ENCODE data around the gene REL.
"Not testable (repeated sequence)": the region's sequence is repeated elsewhere in the genome, so short reads cannot be mapped to it uniquely, and the experiment has no call there.

Gene REL

DNA sequence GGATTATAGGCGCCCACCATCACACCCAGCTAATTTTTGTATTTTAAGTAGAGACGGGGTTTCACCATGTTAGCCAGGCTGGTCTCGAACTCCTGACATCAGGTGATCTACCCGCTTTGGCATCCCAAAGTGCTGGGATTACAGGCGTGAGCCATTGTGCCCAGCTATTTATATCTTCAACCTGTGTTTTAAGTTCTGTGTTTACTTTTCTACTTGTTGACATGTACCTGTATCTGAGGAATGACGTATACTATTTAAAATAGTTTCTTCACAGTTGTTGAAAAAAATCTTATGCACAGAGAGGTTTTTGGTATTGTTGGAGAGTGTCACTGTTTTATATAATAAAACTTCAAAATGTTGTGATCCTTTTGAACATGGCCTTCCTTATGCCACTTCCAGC, 19.9 kb downstream of the REL start:
- H3K9me3 ChIP-seq (ENCODE audit: control insufficient read depth in 5 of 5, low read length in 5 of 5); H3K9ac ChIP-seq (ENCODE audit: low read length in 5 of 5): not testable (repeated sequence)
- H3K36me3 ChIP-seq (ENCODE audit: control insufficient read depth in 5 of 5, insufficient read depth in 5 of 5, low read length in 5 of 5) = peaks cover 18 to 57% (median 37%) of the 10 kb centered on the region in 5 donors

GRCh38 chr2:60905867-60906266, 24.5 kb downstream of the REL start:
- not testable (repeated sequence) for H3K4me1 ChIP-seq (ENCODE audit: control insufficient read depth in 5 of 5, insufficient read depth in 5 of 5, low read length in 5 of 5); H3K27ac ChIP-seq (ENCODE audit: low read depth, low read length); H3K9me3 ChIP-seq (ENCODE audit: control insufficient read depth in 5 of 5, low read length in 5 of 5); H3K27me3 ChIP-seq (ENCODE audit: control insufficient read depth in 5 of 5, insufficient read depth in 4 of 5, low read length in 5 of 5); H3K9ac ChIP-seq (ENCODE audit: low read length in 5 of 5); H3K4me3 ChIP-seq (ENCODE audit: low read depth in 1 of 5, low read length in 5 of 5)
- peaks cover 13 to 46% (median 17%) of the 10 kb centered on the region in 5 donors for H3K36me3 ChIP-seq (ENCODE audit: control insufficient read depth in 5 of 5, insufficient read depth in 5 of 5, low read length in 5 of 5)

More for the DNA sequence above, 19.9 kb downstream of the REL start:
- not testable (repeated sequence) for H3K27me3 ChIP-seq (ENCODE audit: control insufficient read depth in 5 of 5, insufficient read depth in 4 of 5, low read length in 5 of 5); H3K4me1 ChIP-seq (ENCODE audit: control insufficient read depth in 5 of 5, insufficient read depth in 5 of 5, low read length in 5 of 5); H3K27ac ChIP-seq (ENCODE audit: low read depth, low read length); H3K4me3 ChIP-seq (ENCODE audit: low read depth in 1 of 5, low read length in 5 of 5)

- Histone ChIP-seq H3K27me3 (ENCODE audit: control insufficient read depth in 5 of 5, insufficient read depth in 4 of 5, low read length in 5 of 5) (no peaks in the 10 kb centered on the region), H3K4me3 (ENCODE audit: low read depth in 1 of 5, low read length in 5 of 5) (no peak overlapping the region), H3K36me3 (ENCODE audit: control insufficient read depth in 5 of 5, insufficient read depth in 5 of 5, low read length in 5 of 5) (peaks cover 12 to 41% (median 16%) of the 10 kb centered on the region in 5 donors), H3K9me3 (ENCODE audit: control insufficient read depth in 5 of 5, low read length in 5 of 5) (no peaks in the 10 kb centered on the region), H3K27ac (ENCODE audit: low read depth, low read length) (no peak overlapping the region), H3K9ac (ENCODE audit: low read length in 5 of 5) (no peak overlapping the region), H3K4me1 (ENCODE audit: control insufficient read depth in 5 of 5, insufficient read depth in 5 of 5, low read length in 5 of 5) (no peaks in the 10 kb centered on the region)
Observed at GRCh38 chr2:60906395-60906794, 25.0 kb downstream of the REL start.

DNA sequence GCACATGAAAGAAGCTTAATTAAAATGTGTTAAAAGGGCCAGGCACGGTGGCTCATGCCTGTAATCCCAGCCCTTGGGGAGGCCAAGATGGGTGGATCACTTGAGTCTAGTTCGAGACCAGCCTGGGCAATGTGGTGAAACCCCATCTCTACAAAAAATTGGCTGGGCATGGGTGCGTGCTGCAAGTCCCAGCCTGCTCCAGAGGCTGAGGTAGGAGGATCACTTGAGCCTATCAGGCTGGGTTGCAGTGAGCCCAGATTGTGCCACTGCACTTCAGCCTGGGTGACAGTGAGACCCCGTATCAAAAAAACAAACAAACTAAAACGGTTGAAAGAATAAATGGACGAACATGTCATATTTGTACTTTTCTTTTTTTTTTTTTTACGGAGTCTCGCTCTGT, 26.0 kb downstream of the REL start:
- no peaks in the 10 kb centered on the region for H3K4me1 ChIP-seq (ENCODE audit: control insufficient read depth in 5 of 5, insufficient read depth in 5 of 5, low read length in 5 of 5)
- H3K27me3 ChIP-seq (ENCODE audit: control insufficient read depth in 5 of 5, insufficient read depth in 4 of 5, low read length in 5 of 5) = no peaks in the 10 kb centered on the region
- H3K27ac ChIP-seq (ENCODE audit: low read depth, low read length) = no peak overlapping the region
- H3K9me3 ChIP-seq (ENCODE audit: control insufficient read depth in 5 of 5, low read length in 5 of 5) = no peaks in the 10 kb centered on the region
- H3K36me3 ChIP-seq (ENCODE audit: control insufficient read depth in 5 of 5, insufficient read depth in 5 of 5, low read length in 5 of 5) = peaks cover 6 to 35% (median 12%) of the 10 kb centered on the region in 5 donors
- H3K9ac ChIP-seq (ENCODE audit: low read length in 5 of 5) = no peak overlapping the region
- H3K4me3 ChIP-seq (ENCODE audit: low read depth in 1 of 5, low read length in 5 of 5) = no peak overlapping the region

- H3K27ac ChIP-seq (ENCODE audit: low read depth, low read length) = no peak overlapping the region
- peaks cover 18 to 37% (median 25%) of the 10 kb centered on the region in 5 donors for H3K36me3 ChIP-seq (ENCODE audit: control insufficient read depth in 5 of 5, insufficient read depth in 5 of 5, low read length in 5 of 5)
- H3K4me3 ChIP-seq (ENCODE audit: low read depth in 1 of 5, low read length in 5 of 5) = no peak overlapping the region
- H3K4me1 ChIP-seq (ENCODE audit: control insufficient read depth in 5 of 5, insufficient read depth in 5 of 5, low read length in 5 of 5) = peaks cover 0 to 4% (median 2%) of the 10 kb centered on the region in 5 donors
- H3K9ac ChIP-seq (ENCODE audit: low read length in 5 of 5) = no peak overlapping the region
- no peaks in the 10 kb centered on the region for H3K27me3 ChIP-seq (ENCODE audit: control insufficient read depth in 5 of 5, insufficient read depth in 4 of 5, low read length in 5 of 5)
- no peaks in the 10 kb centered on the region for H3K9me3 ChIP-seq (ENCODE audit: control insufficient read depth in 5 of 5, low read length in 5 of 5)
Observed at GRCh38 chr2:60925994-60926740, 44.8 kb downstream of the REL start.

DNA sequence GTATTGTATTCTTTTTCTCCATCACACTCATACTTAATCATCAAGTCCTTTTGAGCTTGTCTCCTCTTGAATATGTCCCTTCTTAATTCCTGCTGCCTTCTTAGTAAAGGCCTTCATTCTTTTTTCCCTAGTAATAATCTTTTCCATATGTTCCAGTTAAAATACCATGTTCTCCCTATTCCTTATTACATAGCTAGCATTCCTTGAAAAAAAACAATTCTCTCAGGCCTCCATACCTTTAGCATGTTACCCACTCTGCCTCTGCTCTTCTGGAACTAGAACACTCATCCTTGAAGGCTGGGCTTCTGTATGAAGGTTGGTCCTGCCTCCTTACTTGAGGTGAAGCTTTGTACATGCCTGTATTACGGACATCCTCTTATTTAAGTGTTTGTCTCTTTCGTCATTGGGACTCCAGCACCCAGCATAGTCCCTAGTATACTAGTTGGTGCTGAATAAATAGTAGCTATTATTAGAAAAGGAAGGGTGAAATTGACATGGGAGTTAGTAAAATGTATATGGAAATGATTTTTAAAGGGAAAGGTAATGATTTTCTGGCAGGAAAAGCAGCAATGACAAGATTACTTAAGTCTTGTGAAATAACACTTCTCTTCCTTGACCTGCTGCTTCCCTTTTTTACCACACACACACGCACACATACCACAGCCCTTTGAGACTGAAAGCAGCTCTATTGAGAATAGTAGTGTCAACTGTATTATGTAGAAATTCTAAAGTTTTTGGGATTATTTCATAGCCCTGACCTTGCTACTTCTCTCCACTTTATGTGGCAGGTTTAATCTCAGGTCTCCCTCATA, 45.6 kb downstream of the REL start:
- Histone ChIP-seq H3K36me3 (ENCODE audit: control insufficient read depth in 5 of 5, insufficient read depth in 5 of 5, low read length in 5 of 5) (peaks cover 15 to 35% (median 21%) of the 10 kb centered on the region in 5 donors), H3K9ac (ENCODE audit: low read length in 5 of 5) (no peak overlapping the region), H3K27ac (ENCODE audit: low read depth, low read length) (no peak overlapping the region), H3K27me3 (ENCODE audit: control insufficient read depth in 5 of 5, insufficient read depth in 4 of 5, low read length in 5 of 5) (no peaks in the 10 kb centered on the region), H3K4me3 (ENCODE audit: low read depth in 1 of 5, low read length in 5 of 5) (no peak overlapping the region), H3K9me3 (ENCODE audit: control insufficient read depth in 5 of 5, low read length in 5 of 5) (no peaks in the 10 kb centered on the region), H3K4me1 (ENCODE audit: control insufficient read depth in 5 of 5, insufficient read depth in 5 of 5, low read length in 5 of 5) (peaks cover 0 to 4% (median 2%) of the 10 kb centered on the region in 5 donors)

DNA sequence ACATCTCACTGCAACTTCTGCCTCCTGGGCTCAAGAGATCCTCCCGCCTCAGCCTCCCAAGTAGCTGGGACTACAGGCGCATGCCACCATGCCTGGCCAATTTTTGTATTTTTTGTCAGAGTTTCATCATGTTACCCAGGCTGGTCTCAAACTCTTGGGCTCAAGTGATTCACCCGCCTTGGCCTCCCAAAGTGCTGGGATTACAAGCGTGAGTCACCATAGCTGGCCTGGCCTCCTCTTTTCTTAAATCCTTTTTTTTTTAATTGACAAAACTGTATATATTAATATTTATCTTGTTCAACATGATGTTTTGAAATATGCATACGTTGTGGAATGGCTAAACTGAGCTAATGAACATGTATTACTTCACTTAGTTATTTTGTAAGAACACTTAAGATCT, 50.7 kb downstream of the REL start:
- not testable (repeated sequence) for H3K27me3 ChIP-seq (ENCODE audit: control insufficient read depth in 5 of 5, insufficient read depth in 4 of 5, low read length in 5 of 5); H3K9me3 ChIP-seq (ENCODE audit: control insufficient read depth in 5 of 5, low read length in 5 of 5); H3K27ac ChIP-seq (ENCODE audit: low read depth, low read length); H3K4me3 ChIP-seq (ENCODE audit: low read depth in 1 of 5, low read length in 5 of 5); H3K9ac ChIP-seq (ENCODE audit: low read length in 5 of 5)
- peaks cover 0 to 14% (median 4%) of the 10 kb centered on the region in 5 donors for H3K36me3 ChIP-seq (ENCODE audit: control insufficient read depth in 5 of 5, insufficient read depth in 5 of 5, low read length in 5 of 5)
- peaks cover 0 to 17% (median 8%) of the 10 kb centered on the region in 5 donors for H3K4me1 ChIP-seq (ENCODE audit: control insufficient read depth in 5 of 5, insufficient read depth in 5 of 5, low read length in 5 of 5)

- H3K4me3 ChIP-seq (ENCODE audit: low read depth in 1 of 5, low read length in 5 of 5) = no peak overlapping the region
- H3K9ac ChIP-seq (ENCODE audit: low read length in 5 of 5) = no peak overlapping the region
- no peak overlapping the region for H3K27ac ChIP-seq (ENCODE audit: low read depth, low read length)
- peaks cover 0 to 14% (median 5%) of the 10 kb centered on the region in 5 donors for H3K4me1 ChIP-seq (ENCODE audit: control insufficient read depth in 5 of 5, insufficient read depth in 5 of 5, low read length in 5 of 5)
- H3K27me3 ChIP-seq (ENCODE audit: control insufficient read depth in 5 of 5, insufficient read depth in 4 of 5, low read length in 5 of 5) = no peaks in the 10 kb centered on the region
- H3K9me3 ChIP-seq (ENCODE audit: control insufficient read depth in 5 of 5, low read length in 5 of 5) = no peaks in the 10 kb centered on the region
- H3K36me3 ChIP-seq (ENCODE audit: control insufficient read depth in 5 of 5, insufficient read depth in 5 of 5, low read length in 5 of 5) = peaks cover 0 to 12% (median under 1%) of the 10 kb centered on the region in 5 donors
Observed at GRCh38 chr2:60932954-60933353, 51.6 kb downstream of the REL start.

GRCh38 chr2:60934165-60934722, 52.9 kb downstream of the REL start:
- Histone ChIP-seq H3K9ac (ENCODE audit: low read length in 5 of 5) (peak overlapping the region in 2 of 5 donors; percentile 2 to 51), H3K4me1 (ENCODE audit: control insufficient read depth in 5 of 5, insufficient read depth in 5 of 5, low read length in 5 of 5) (peaks cover 0 to 14% (median 5%) of the 10 kb centered on the region in 5 donors), H3K4me3 (ENCODE audit: low read depth in 1 of 5, low read length in 5 of 5) (peak overlapping the region in 2 of 5 donors; percentile 2 to 45), H3K36me3 (ENCODE audit: control insufficient read depth in 5 of 5, insufficient read depth in 5 of 5, low read length in 5 of 5) (peaks cover 0 to 12% (median 2%) of the 10 kb centered on the region in 5 donors), H3K9me3 (ENCODE audit: control insufficient read depth in 5 of 5, low read length in 5 of 5) (no peaks in the 10 kb centered on the region), H3K27ac (ENCODE audit: low read depth, low read length) (no peak overlapping the region), H3K27me3 (ENCODE audit: control insufficient read depth in 5 of 5, insufficient read depth in 4 of 5, low read length in 5 of 5) (no peaks in the 10 kb centered on the region)

- no peaks in the 10 kb centered on the region for H3K9me3 ChIP-seq (ENCODE audit: control insufficient read depth in 5 of 5, low read length in 5 of 5)
- peaks cover 0 to 11% (median 4%) of the 10 kb centered on the region in 5 donors for H3K36me3 ChIP-seq (ENCODE audit: control insufficient read depth in 5 of 5, insufficient read depth in 5 of 5, low read length in 5 of 5)
- no peak overlapping the region for H3K9ac ChIP-seq (ENCODE audit: low read length in 5 of 5)
- no peak overlapping the region for H3K27ac ChIP-seq (ENCODE audit: low read depth, low read length)
- H3K4me3 ChIP-seq (ENCODE audit: low read depth in 1 of 5, low read length in 5 of 5) = no peak overlapping the region
- peaks cover 0 to 14% (median 5%) of the 10 kb centered on the region in 5 donors for H3K4me1 ChIP-seq (ENCODE audit: control insufficient read depth in 5 of 5, insufficient read depth in 5 of 5, low read length in 5 of 5)
- H3K27me3 ChIP-seq (ENCODE audit: control insufficient read depth in 5 of 5, insufficient read depth in 4 of 5, low read length in 5 of 5) = no peaks in the 10 kb centered on the region
Observed at GRCh38 chr2:60936757-60937156, 55.4 kb downstream of the REL start.
